KG1 (cell line): ENCODE data around the gene TNS1.
"Not testable (repeated sequence)": the region's sequence is repeated elsewhere in the genome, so short reads cannot be mapped to it uniquely, and the experiment has no call there.

ENCODE experiments used
- DNase-seq: peaks from one replicate; lab custom pipeline; 2025; lab: John Stamatoyannopoulos, UW

Gene TNS1

GRCh38 chr2:218002845-218003180 lies at the start of gene TNS1:
TSS of gene TNS1 (minus strand) at chr2:218002995. CDS start at chr2:218002872, 123 bp downstream.
- DNase-seq = no peak

GRCh38 chr2:218051903-218052302 lies 49.1 kb upstream of the TNS1 start:
- DNase-seq = no peak

- DNase-seq = no peak
Measured at GRCh38 chr2:218047536-218048225, 44.9 kb upstream of the TNS1 start.

GRCh38 chr2:218046238-218046637 lies 43.4 kb upstream of the TNS1 start:
- no peak for DNase-seq

- not testable (repeated sequence) for DNase-seq
Measured at GRCh38 chr2:218044599-218044998, 41.8 kb upstream of the TNS1 start.

GRCh38 chr2:218043701-218044109 lies 40.9 kb upstream of the TNS1 start:
- no peak for DNase-seq

GRCh38 chr2:218043100-218043499 lies 40.3 kb upstream of the TNS1 start:
- no peak for DNase-seq

- no peak for DNase-seq
Measured at GRCh38 chr2:218041302-218042168, 38.7 kb upstream of the TNS1 start.

GRCh38 chr2:218040883-218041282 lies 38.1 kb upstream of the TNS1 start:
- no peak for DNase-seq

GRCh38 chr2:218039171-218039570 lies 36.4 kb upstream of the TNS1 start:
- no peak for DNase-seq

- DNase-seq = no peak
Measured at GRCh38 chr2:218036371-218036770, 33.6 kb upstream of the TNS1 start.

GRCh38 chr2:218035463-218036100 lies 32.8 kb upstream of the TNS1 start:
- DNase-seq = no peak

- peak; percentile 34 for DNase-seq
Measured at GRCh38 chr2:218034497-218035213, 31.9 kb upstream of the TNS1 start.

- no peak for DNase-seq
Measured at GRCh38 chr2:218033590-218034496, 31.0 kb upstream of the TNS1 start.

- DNase-seq = no peak
Measured at GRCh38 chr2:218033208-218033589, 30.4 kb upstream of the TNS1 start.

GRCh38 chr2:218032336-218033171 lies 29.8 kb upstream of the TNS1 start:
- DNase-seq = no peak

- DNase-seq = no peak
Measured at GRCh38 chr2:218031771-218032257, 29.0 kb upstream of the TNS1 start.

GRCh38 chr2:218031261-218031660 lies 28.5 kb upstream of the TNS1 start:
- no peak for DNase-seq

- no peak for DNase-seq
Measured at GRCh38 chr2:218030409-218031195, 27.8 kb upstream of the TNS1 start.
